Thyroid gland (tissue), 4 donors: Measurements from ENCODE around the gene CACNA2D3.

ENCODE experiments used
- POLR2A ChIP-seq, 2 donors: fragments of 450-650 bp; IDR thresholded peaks; one replicate each; pipeline ENCODE4 v1.6.1; 2017; ENCODE audit warnings: antibody characterized with exemption in 2 of 2, mild to moderate bottlenecking in 2 of 2, moderate library complexity in 1 of 2
- TF ChIP-seq, protein P1 (sequence below), 6 experiments: fragments of 200-600 bp in 3 of 6; fragments of 450-650 bp in 3 of 6; sonication (generic) in 3 of 6; IDR thresholded peaks; one replicate each; pipeline ENCODE4 v1.5.1; 2016 to 2019; ENCODE audit warnings: antibody characterized with exemption in 6 of 6, mild to moderate bottlenecking in 2 of 6, inconsistent platforms in 1 of 6, moderate library complexity in 1 of 6

DNA sequence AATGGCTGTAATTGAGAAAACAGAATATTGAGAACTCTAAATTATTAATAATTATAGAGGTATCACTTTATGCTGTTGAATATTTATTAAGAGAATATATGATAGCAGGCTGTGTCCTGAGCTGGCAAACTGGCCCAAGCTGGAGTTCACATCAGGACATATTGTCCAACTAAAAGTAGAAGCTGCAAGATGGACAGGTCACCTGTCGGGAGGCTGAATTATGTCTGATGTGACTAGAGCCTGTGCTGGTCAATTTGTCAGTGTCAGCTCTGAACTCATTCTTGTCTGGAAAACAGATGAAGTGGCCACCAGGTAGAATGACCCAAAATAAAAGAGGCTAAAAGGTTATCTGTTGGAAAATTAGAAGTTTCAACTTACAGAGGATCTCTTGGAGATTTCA, 413.3 kb downstream of the CACNA2D3 start:
- TF ChIP-seq, protein P1, sequence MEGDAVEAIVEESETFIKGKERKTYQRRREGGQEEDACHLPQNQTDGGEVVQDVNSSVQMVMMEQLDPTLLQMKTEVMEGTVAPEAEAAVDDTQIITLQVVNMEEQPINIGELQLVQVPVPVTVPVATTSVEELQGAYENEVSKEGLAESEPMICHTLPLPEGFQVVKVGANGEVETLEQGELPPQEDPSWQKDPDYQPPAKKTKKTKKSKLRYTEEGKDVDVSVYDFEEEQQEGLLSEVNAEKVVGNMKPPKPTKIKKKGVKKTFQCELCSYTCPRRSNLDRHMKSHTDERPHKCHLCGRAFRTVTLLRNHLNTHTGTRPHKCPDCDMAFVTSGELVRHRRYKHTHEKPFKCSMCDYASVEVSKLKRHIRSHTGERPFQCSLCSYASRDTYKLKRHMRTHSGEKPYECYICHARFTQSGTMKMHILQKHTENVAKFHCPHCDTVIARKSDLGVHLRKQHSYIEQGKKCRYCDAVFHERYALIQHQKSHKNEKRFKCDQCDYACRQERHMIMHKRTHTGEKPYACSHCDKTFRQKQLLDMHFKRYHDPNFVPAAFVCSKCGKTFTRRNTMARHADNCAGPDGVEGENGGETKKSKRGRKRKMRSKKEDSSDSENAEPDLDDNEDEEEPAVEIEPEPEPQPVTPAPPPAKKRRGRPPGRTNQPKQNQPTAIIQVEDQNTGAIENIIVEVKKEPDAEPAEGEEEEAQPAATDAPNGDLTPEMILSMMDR (IDR thresholded peaks at IDR 0.05): no peak
- no peak for TF ChIP-seq POLR2A (IDR thresholded peaks at IDR 0.05)
